Neural cell (in vitro differentiated cells): ENCODE results near the gene ATF1. TPM values are rescaled to one million over a fixed set of nuclear protein-coding genes. Genes with fewer than 3 reads are reported as not detected.

Experiments
- H2AFZ ChIP-seq: fragments of 200-600, 300-800 bp; sonication (generic), shearing (Covaris generic); 2 replicates; pipeline ENCODE4 v1.6.0; 2014; ENCODE audit warnings: low read depth, mild to moderate bottlenecking, antibody characterized with exemption, low read length, moderate library complexity
- H3F3A ChIP-seq: fragments of 200-600 bp; shearing (Covaris generic); 2 replicates; pipeline ENCODE4 v1.6.1; 2016; ENCODE audit warnings: mild to moderate bottlenecking, moderate library complexity, mixed read lengths, antibody characterized with exemption, low read length; ENCODE audit not compliant: insufficient read depth, poor library complexity, severe bottlenecking
- H3K27ac ChIP-seq: fragments of 200-600, 300-800 bp; sonication (generic), shearing (Covaris generic); 2 replicates; pipeline ENCODE4 v1.5.1; 2014; ENCODE audit warnings: mild to moderate bottlenecking, low read length, moderate library complexity
- H3K27me3 ChIP-seq: fragments of 300-800, 200-600 bp; sonication (generic), shearing (Covaris generic); 2 replicates; pipeline ENCODE4 v1.6.0; 2014; ENCODE audit warnings: mild to moderate bottlenecking, low read depth, low read length, moderate library complexity; ENCODE audit not compliant: insufficient read depth
- H3K36me3 ChIP-seq: fragments of 300-800, 200-600 bp; sonication (generic), shearing (Covaris generic); 2 replicates; pipeline ENCODE4 v1.5.1; 2014; ENCODE audit warnings: mild to moderate bottlenecking, antibody characterized with exemption, low read length, moderate library complexity; ENCODE audit not compliant: insufficient read depth
- H3K4me2 ChIP-seq: fragments of 300-800, 200-600 bp; sonication (generic), shearing (Covaris generic); 2 replicates; pipeline ENCODE4 v1.6.0; 2014; ENCODE audit warnings: mild to moderate bottlenecking, low read length
- H3K4me3 ChIP-seq: fragments of 300-800, 200-600 bp; sonication (generic), shearing (Covaris generic); 2 replicates; pipeline ENCODE4 v1.5.1; 2014; ENCODE audit warnings: mild to moderate bottlenecking, low read length, moderate library complexity
- H3K79me2 ChIP-seq: fragments of 200-600 bp; shearing (Covaris generic); replicated peaks from 2 replicates; pipeline ENCODE4 v1.6.0; 2014; ENCODE audit warnings: mild to moderate bottlenecking, low read length, moderate library complexity; ENCODE audit not compliant: insufficient read depth
- H3K9ac ChIP-seq: fragments of 300-800, 200-600 bp; sonication (generic), shearing (Covaris generic); 2 replicates; pipeline ENCODE4 v1.6.1; 2016; ENCODE audit warnings: mild to moderate bottlenecking, low read length, mixed read lengths
- H3K9me2 ChIP-seq: fragments of 200-600 bp; shearing (Covaris generic); 2 replicates; pipeline ENCODE4 v1.6.1; 2016; ENCODE audit warnings: mild to moderate bottlenecking, low read length, mixed read lengths; ENCODE audit not compliant: insufficient read depth
- H3K9me3 ChIP-seq: fragments of 200-600, 300-800 bp; sonication (generic), shearing (Covaris generic); 2 replicates; pipeline ENCODE4 v1.6.1; 2016; ENCODE audit warnings: mild to moderate bottlenecking, mixed run types, low read length, moderate library complexity, mixed read lengths
- H4K20me1 ChIP-seq: fragments of 200-600 bp; shearing (Covaris generic); 2 replicates; pipeline ENCODE4 v1.6.1; 2016; ENCODE audit warnings: mild to moderate bottlenecking, mixed run types; ENCODE audit not compliant: insufficient read depth
- CTCF ChIP-seq: fragments of 450-650 bp; IDR thresholded peaks from 2 replicates; pipeline ENCODE4 v1.5.1; 2014; ENCODE audit warnings: antibody characterized with exemption, mild to moderate bottlenecking, moderate library complexity; ENCODE audit not compliant: poor library complexity, severe bottlenecking
- EP300 ChIP-seq: fragments of 450-650 bp; conservative IDR thresholded peaks from 2 replicates; pipeline ENCODE4 v1.6.1; 2014; ENCODE audit warnings: antibody characterized with exemption, mild to moderate bottlenecking, moderate library complexity; ENCODE audit not compliant: poor library complexity, severe bottlenecking
- EZH2 ChIP-seq: fragments of 200-600, 300-800 bp; shearing (Covaris generic), sonication (generic); IDR thresholded peaks from 2 replicates; pipeline ENCODE4 v1.6.1; 2014; ENCODE audit warnings: antibody characterized with exemption, low read length, borderline replicate concordance, mild to moderate bottlenecking; ENCODE audit not compliant: insufficient read depth, poor library complexity, severe bottlenecking
- MXI1 ChIP-seq: fragments of 450-650 bp; conservative IDR thresholded peaks from 2 replicates; pipeline ENCODE4 v1.6.1; 2014; ENCODE audit warnings: antibody characterized with exemption, mild to moderate bottlenecking; ENCODE audit not compliant: poor library complexity, severe bottlenecking
- POLR2AphosphoS5 ChIP-seq: IDR thresholded peaks from 2 replicates; pipeline ENCODE4 v1.6.1; 2012
- RAD21 ChIP-seq: fragments of 450-650 bp; conservative IDR thresholded peaks from 2 replicates; pipeline ENCODE4 v1.6.1; 2014; ENCODE audit warnings: antibody characterized with exemption, mild to moderate bottlenecking, moderate library complexity
- REST ChIP-seq: IDR thresholded peaks from 2 replicates; pipeline ENCODE4 v1.6.1; 2012; ENCODE audit warnings: borderline replicate concordance
- SMC3 ChIP-seq: fragments of 450-650 bp; conservative IDR thresholded peaks from 2 replicates; pipeline ENCODE4 v1.6.1; 2014; ENCODE audit warnings: antibody characterized with exemption, mild to moderate bottlenecking, moderate library complexity; ENCODE audit not compliant: poor library complexity
- TAF1 ChIP-seq: IDR thresholded peaks from 2 replicates; pipeline ENCODE4 v1.6.1; 2012; ENCODE audit warnings: low read depth
- polyA plus RNA-seq: library from polyadenylated mRNA; depleted of rRNA; stranded (reverse); fragments of >200 nt; gene quantifications from 2 replicates; pipeline ENCODE4 v1.2.3, GENCODE V29; 2014

Gene ATF1
- polyA plus RNA-seq, 1 donor from 2014 or later = 11.3 TPM

- no peaks in the 10 kb centered on the region for H4K20me1 ChIP-seq
- H3K27ac ChIP-seq = no peak overlapping the region
- TF ChIP-seq TAF1 (no peak), EZH2 (no peak), EP300 (no peak), REST (no peak), CTCF (no peak), RAD21 (no peak), SMC3 (no peak), POLR2AphosphoS5 (no peak), MXI1 (no peak)
- no peak overlapping the region for H3K9ac ChIP-seq
- H3K9me3 ChIP-seq = no peaks in the 10 kb centered on the region
- no peaks in the 10 kb centered on the region for H3F3A ChIP-seq
- no peak overlapping the region for H3K4me2 ChIP-seq
- no peak overlapping the region for H2AFZ ChIP-seq
- H3K9me2 ChIP-seq = no peaks in the 10 kb centered on the region
- no peak overlapping the region for H3K4me3 ChIP-seq
- peaks cover 3% of the 10 kb centered on the region for H3K79me2 ChIP-seq
- no peaks in the 10 kb centered on the region for H3K36me3 ChIP-seq
- H3K27me3 ChIP-seq = no peaks in the 10 kb centered on the region
Observed at GRCh38 chr12:50775251-50775650, 11.3 kb downstream of the ATF1 start.

- H3K27me3 ChIP-seq = no peaks in the 10 kb centered on the region
- H3K9me2 ChIP-seq = no peaks in the 10 kb centered on the region
- H2AFZ ChIP-seq = no peak overlapping the region
- peaks cover 3% of the 10 kb centered on the region for H3K79me2 ChIP-seq
- H3K9me3 ChIP-seq = no peaks in the 10 kb centered on the region
- no peaks in the 10 kb centered on the region for H3F3A ChIP-seq
- no peak overlapping the region for H3K4me3 ChIP-seq
- H3K9ac ChIP-seq = no peak overlapping the region
- no peak overlapping the region for H3K27ac ChIP-seq
- TF ChIP-seq EZH2 = no peak
- TF ChIP-seq CTCF = no peak
- H4K20me1 ChIP-seq = no peaks in the 10 kb centered on the region
- H3K36me3 ChIP-seq = no peaks in the 10 kb centered on the region
- H3K4me2 ChIP-seq = no peak overlapping the region
Observed at GRCh38 chr12:50776749-50777728, 13.1 kb downstream of the ATF1 start.
